Activated CD8-positive, alpha-beta memory T cell treated with anti-CD3 and anti-CD28 coated beads, Interleukin-2, amount 50 U/mL, for 1 hour (primary cell): ENCODE measurements around the gene TAS2R16.

Experiments used
- DNase-seq: peaks from one replicate; pipeline ENCODE4 v3.0.0-alpha.2; 2020; ENCODE audit errors: extremely low read depth

TAS2R16 gene

GRCh38 chr7:122995600-122995999, at the start of gene TAS2R16:
TSS of gene TAS2R16 (minus strand) at chr7:122995700. CDS start at chr7:122995634, 66 bp downstream.
- DNase-seq = no peak

GRCh38 chr7:123043642-123044041, 48.1 kb upstream of the TAS2R16 start:
- DNase-seq = no peak

- DNase-seq = no peak
Measured at GRCh38 chr7:123041101-123041500, 45.6 kb upstream of the TAS2R16 start.

GRCh38 chr7:123039269-123039668, 43.8 kb upstream of the TAS2R16 start:
- DNase-seq = no peak

- DNase-seq = no peak
Measured at GRCh38 chr7:123034106-123034505, 38.6 kb upstream of the TAS2R16 start.

- DNase-seq = no peak
Measured at GRCh38 chr7:123030631-123031030, 35.1 kb upstream of the TAS2R16 start.

- DNase-seq = no peak
Measured at GRCh38 chr7:123028339-123028738, 32.8 kb upstream of the TAS2R16 start.

GRCh38 chr7:123026251-123026650, 30.8 kb upstream of the TAS2R16 start:
- no peak for DNase-seq

GRCh38 chr7:123024989-123025758, 29.7 kb upstream of the TAS2R16 start:
- DNase-seq = no peak

- no peak for DNase-seq
Measured at GRCh38 chr7:123023126-123023525, 27.6 kb upstream of the TAS2R16 start.

GRCh38 chr7:123022576-123022975, 27.1 kb upstream of the TAS2R16 start:
- no peak for DNase-seq

- no peak for DNase-seq
Measured at GRCh38 chr7:123012435-123012834, 16.9 kb upstream of the TAS2R16 start.

- no peak for DNase-seq
Measured at GRCh38 chr7:123011766-123012369, 16.4 kb upstream of the TAS2R16 start.

- DNase-seq = no peak
Measured at GRCh38 chr7:123004931-123005330, 9.4 kb upstream of the TAS2R16 start.

GRCh38 chr7:123003539-123004126, 8.1 kb upstream of the TAS2R16 start:
- no peak for DNase-seq

- no peak for DNase-seq
Measured at GRCh38 chr7:122989577-122989976, 5.9 kb downstream of the TAS2R16 start.

GRCh38 chr7:122989041-122989440, 6.5 kb downstream of the TAS2R16 start:
- DNase-seq = no peak

- no peak for DNase-seq
Measured at GRCh38 chr7:122988333-122988732, 7.2 kb downstream of the TAS2R16 start.

GRCh38 chr7:122987463-122987862, 8.0 kb downstream of the TAS2R16 start:
- DNase-seq = no peak

GRCh38 chr7:122984021-122984420, 11.5 kb downstream of the TAS2R16 start:
- no peak for DNase-seq

- no peak for DNase-seq
Measured at GRCh38 chr7:122983261-122983660, 12.2 kb downstream of the TAS2R16 start.

- no peak for DNase-seq
Measured at GRCh38 chr7:122975341-122975740, 20.2 kb downstream of the TAS2R16 start.

GRCh38 chr7:122974229-122974628, 21.3 kb downstream of the TAS2R16 start:
- DNase-seq = no peak
